Cardiac muscle cell (in vitro differentiated cells and primary cell): Measurements from ENCODE around the gene HDDC3. TPM values are rescaled to one million over a fixed set of nuclear protein-coding genes. Genes with fewer than 3 reads are reported as not detected.
A peak's percentile ranks its signal among the peaks of the same experiment; 100 is the strongest.
"Not testable (repeated sequence)": the region's sequence is repeated elsewhere in the genome, so short reads cannot be mapped to it uniquely, and the experiment has no call there.

Source experiments
- DNase-seq, 2 donors: peaks; one replicate each; pipeline versions ENCODE4 v3.0.0 to v3.0.0-alpha.2; 2010 to 2017; ENCODE audit warnings: low read depth in 1 of 2, low spot score in 1 of 2
- H3K27ac ChIP-seq: fragments of 200-600 bp; sonication (generic); 2 replicates; pipeline ENCODE4 v1.5.1; 2016
- H3K27me3 ChIP-seq: fragments of 200-600 bp; sonication (generic); 2 replicates; pipeline ENCODE4 v1.6.0; 2016; ENCODE audit warnings: control low read depth
- H3K36me3 ChIP-seq: fragments of 200-600 bp; sonication (generic); 2 replicates; pipeline ENCODE4 v1.5.1; 2016; ENCODE audit warnings: control low read depth
- H3K4me1 ChIP-seq: fragments of 200-600 bp; sonication (generic); 2 replicates; pipeline ENCODE4 v1.8.1; 2017; ENCODE audit warnings: low read depth, mild to moderate bottlenecking, mixed run types
- H3K4me3 ChIP-seq: fragments of 200-600 bp; sonication (generic); 2 replicates; pipeline ENCODE4 v1.5.1; 2016; ENCODE audit warnings: mild to moderate bottlenecking
- H3K9me3 ChIP-seq: fragments of 200-600 bp; sonication (generic); 2 replicates; pipeline ENCODE4 v1.5.1; 2017; ENCODE audit warnings: low read depth, mild to moderate bottlenecking, control low read depth
- CTCF ChIP-seq: IDR thresholded peaks from 2 replicates; pipeline ENCODE4 v1.5.1; 2012; ENCODE audit warnings: low read depth, mild to moderate bottlenecking, low read length
- polyA plus RNA-seq: library from polyadenylated mRNA; unstranded; fragments of >200 nt; fragmentation: Nextera tagmentation; extraction: Ambion mirVana; gene quantifications from 2 replicates; pipeline ENCODE4 v1.2.1, GENCODE V29; 2016
- total RNA-seq: library from RNA; depleted of rRNA; stranded (reverse); fragments of >200 nt; gene quantifications from 2 replicates; pipeline ENCODE4 v1.2.3, GENCODE V29; 2016

HDDC3 gene
- total and polyA plus RNA-seq, 2 experiments from 2014 or later = 22.5 to 32.5 TPM

DNA sequence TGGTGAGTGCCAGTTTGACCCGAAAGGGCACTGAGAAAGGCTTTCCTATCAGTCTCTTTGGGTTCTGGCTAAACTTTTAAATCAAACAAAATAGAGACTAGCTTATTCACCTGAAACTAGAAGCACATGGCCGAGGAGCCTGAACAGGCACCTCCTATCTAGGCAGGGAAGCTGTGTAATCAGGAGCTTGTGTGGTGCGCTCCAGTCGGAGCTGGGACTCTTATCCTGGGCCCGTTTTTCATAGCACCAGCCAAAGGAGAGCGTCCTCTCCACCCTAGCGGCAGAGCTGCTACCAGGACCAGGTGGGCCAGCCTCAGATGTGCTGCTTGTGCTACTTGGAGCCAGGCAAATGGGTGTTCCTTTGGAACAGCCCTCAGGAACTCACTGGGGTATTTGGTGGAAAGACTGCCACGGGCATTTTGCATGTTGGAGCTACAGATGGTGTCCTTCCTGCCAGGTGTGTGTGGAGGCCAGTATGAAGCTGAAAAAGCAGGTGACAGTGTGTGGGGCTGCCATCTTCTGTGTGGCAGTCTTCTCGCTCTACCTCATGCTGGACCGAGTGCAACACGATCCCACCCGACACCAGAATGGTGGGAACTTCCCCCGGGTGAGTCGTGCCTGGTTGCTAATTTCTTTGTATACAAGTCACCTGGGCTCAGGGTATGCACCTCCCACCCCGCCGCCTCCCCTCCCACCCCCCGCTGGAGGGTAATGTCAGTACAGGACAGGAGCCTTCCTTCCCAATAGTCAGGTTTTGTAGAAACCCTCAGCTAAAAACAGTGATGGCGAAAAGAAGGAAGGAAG lies 28.4 kb downstream of the HDDC3 start:
- Histone ChIP-seq H3K4me3 (peak overlapping the region; percentile 87), H3K9me3 (no peaks in the 10 kb centered on the region), H3K4me1 (peaks cover 21% of the 10 kb centered on the region), H3K27ac (peak overlapping the region; percentile 93), H3K27me3 (no peaks in the 10 kb centered on the region), H3K36me3 (peaks cover 17% of the 10 kb centered on the region)
- peak in 1 of 2 donors; percentile 59 for DNase-seq
- no peak for TF ChIP-seq CTCF

DNA sequence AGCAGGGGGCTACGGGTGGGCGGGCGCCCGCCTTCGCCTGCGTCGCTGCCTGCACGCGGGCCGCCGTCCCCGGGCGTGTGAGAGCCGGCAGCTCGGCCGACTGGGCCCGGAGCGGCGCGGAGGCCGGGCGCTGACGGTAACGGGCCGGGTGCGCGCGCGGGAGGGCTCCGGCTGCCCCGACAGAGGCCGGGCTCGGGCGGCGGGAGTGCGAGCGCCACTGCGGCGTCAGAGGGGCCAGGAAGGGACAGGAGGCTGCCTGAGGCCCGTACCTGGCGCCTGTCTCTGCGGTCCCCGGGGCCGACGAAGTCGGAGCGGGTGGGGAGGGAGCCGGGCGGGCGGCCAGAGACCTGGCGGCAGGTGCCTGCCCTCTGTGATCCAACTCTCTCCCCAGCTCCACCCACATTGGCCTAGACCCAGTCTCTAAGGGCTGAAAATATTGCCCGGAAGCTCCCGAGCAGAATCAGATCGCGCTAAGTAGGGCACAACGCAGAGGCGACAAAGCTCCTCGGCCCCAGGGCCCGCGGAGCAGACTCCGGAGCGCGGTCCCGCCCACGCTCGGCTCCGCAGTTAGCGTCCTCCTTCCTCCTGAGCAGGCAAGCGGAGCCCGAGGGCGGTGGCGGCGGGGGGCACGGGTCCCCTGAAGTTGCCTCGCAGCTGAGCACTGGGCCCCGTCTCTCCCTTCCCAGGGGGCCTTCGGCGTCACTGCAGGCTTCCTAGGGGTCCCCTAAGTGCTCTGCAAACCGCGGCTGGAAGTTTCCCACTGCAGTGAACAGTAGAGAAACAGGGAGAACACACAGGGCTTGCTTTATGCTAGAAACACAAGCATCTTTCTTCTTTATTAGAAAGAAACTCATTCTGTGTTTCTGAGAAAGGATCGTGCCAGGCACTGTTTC lies 29.3 kb downstream of the HDDC3 start, which contains the start of gene MAN2A2:
TSS of gene MAN2A2 (plus strand) at position 463 of the 893 bp plus-strand sequence. CDS start 906 bp downstream, outside the sequence.
- Histone ChIP-seq H3K9me3 (no peaks in the 10 kb centered on the region), H3K27ac (peak within 1 kb of the TSS; percentile 93), H3K36me3 (peaks cover 17% of the 10 kb centered on the region), H3K27me3 (no peaks in the 10 kb centered on the region), H3K4me1 (peaks cover 16% of the 10 kb centered on the region), H3K4me3 (peak within 1 kb of the TSS; percentile 87)
- DNase-seq = peak; percentile 44 to 71
- no peak for TF ChIP-seq CTCF

- H3K27me3 ChIP-seq = no peaks in the 10 kb centered on the region
- H3K27ac ChIP-seq = peak overlapping the region; percentile 93
- peak; percentile 87 to 89 for DNase-seq
- H3K4me1 ChIP-seq = peaks cover 13% of the 10 kb centered on the region
- H3K4me3 ChIP-seq = peak overlapping the region; percentile 37
- H3K9me3 ChIP-seq = no peaks in the 10 kb centered on the region
- peak; percentile 79 for TF ChIP-seq CTCF
- H3K36me3 ChIP-seq = peaks cover 12% of the 10 kb centered on the region
Observed at GRCh38 chr15:90902040-90902839, 30.1 kb downstream of the HDDC3 start.

- no peak for TF ChIP-seq CTCF
- DNase-seq = peak; percentile 6 to 45
- Histone ChIP-seq H3K9me3 (no peaks in the 10 kb centered on the region), H3K4me3 (peak overlapping the region; percentile 37), H3K27ac (peak overlapping the region; percentile 93), H3K36me3 (peaks cover 7% of the 10 kb centered on the region), H3K4me1 (peaks cover 13% of the 10 kb centered on the region), H3K27me3 (no peaks in the 10 kb centered on the region)
Observed at GRCh38 chr15:90901175-90902039, 30.9 kb downstream of the HDDC3 start.

DNA sequence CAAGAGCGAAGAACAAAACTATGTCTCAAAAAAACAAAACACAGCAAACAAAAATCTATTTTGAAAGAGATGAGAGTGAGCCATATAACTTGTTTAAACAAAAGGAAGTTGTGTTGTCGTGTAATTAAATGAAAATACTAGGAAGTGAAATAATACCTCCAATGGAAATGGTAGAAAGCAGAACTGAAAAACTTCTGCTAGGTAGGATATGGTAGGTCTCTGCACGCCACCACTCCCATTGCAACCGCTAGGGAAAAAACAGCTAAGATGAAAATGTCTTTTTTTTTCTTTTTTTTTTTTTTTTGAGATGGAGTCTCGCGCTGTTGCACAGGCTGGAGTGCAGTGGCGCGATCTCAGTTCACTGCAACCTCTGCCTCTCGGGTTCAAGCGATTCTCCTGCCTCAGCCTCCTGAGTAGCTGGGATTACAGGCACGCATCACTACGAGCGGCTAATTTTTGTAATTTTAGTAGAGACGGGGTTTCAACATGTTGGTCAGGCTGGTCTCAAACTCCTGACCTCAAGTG lies 35.2 kb downstream of the HDDC3 start:
- not testable (repeated sequence) for H3K4me3 ChIP-seq, H3K4me1 ChIP-seq, DNase-seq, H3K9me3 ChIP-seq, H3K27me3 ChIP-seq, H3K36me3 ChIP-seq, H3K27ac ChIP-seq
